Stimulated activated CD4-positive, alpha-beta T cell treated with anti-CD3 and anti-CD28 coated beads, Interleukin-4, amount 100 ng/mL, for 24 hours (primary cell): ENCODE results near the gene RAB3IL1.
"Not testable (repeated sequence)": the region's sequence is repeated elsewhere in the genome, so short reads cannot be mapped to it uniquely, and the experiment has no call there.

Experiments used
- DNase-seq: peaks from one replicate; pipeline ENCODE4 v3.0.0-alpha.2; 2020

The RAB3IL1 gene

GRCh38 chr11:61883947-61884346 lies 33.4 kb downstream of the RAB3IL1 start:
- DNase-seq, result no peak

- DNase-seq, result no peak
Observed at GRCh38 chr11:61883327-61883726, 34.0 kb downstream of the RAB3IL1 start.

- no peak for DNase-seq
Observed at GRCh38 chr11:61882879-61883278, 34.5 kb downstream of the RAB3IL1 start.

GRCh38 chr11:61882267-61882666 lies 35.1 kb downstream of the RAB3IL1 start:
- not testable (repeated sequence) for DNase-seq

GRCh38 chr11:61881397-61881796 lies 36.0 kb downstream of the RAB3IL1 start:
- no peak for DNase-seq

GRCh38 chr11:61880454-61880853 lies 36.9 kb downstream of the RAB3IL1 start:
- no peak for DNase-seq

- no peak for DNase-seq
Observed at GRCh38 chr11:61880031-61880430, 37.3 kb downstream of the RAB3IL1 start.

- no peak for DNase-seq
Observed at GRCh38 chr11:61879152-61879551, 38.2 kb downstream of the RAB3IL1 start.

GRCh38 chr11:61875698-61876097 lies 41.7 kb downstream of the RAB3IL1 start:
- no peak for DNase-seq

- no peak for DNase-seq
Observed at GRCh38 chr11:61874853-61875252, 42.5 kb downstream of the RAB3IL1 start.

- no peak for DNase-seq
Observed at GRCh38 chr11:61874377-61874809, 43.0 kb downstream of the RAB3IL1 start.

GRCh38 chr11:61873588-61874376 lies 43.6 kb downstream of the RAB3IL1 start:
- no peak for DNase-seq

- DNase-seq, result no peak
Observed at GRCh38 chr11:61872935-61873565, 44.3 kb downstream of the RAB3IL1 start.

- DNase-seq, result peak; percentile 65
Observed at GRCh38 chr11:61871158-61871597, 46.2 kb downstream of the RAB3IL1 start.

- no peak for DNase-seq
Observed at GRCh38 chr11:61870541-61871031, 46.8 kb downstream of the RAB3IL1 start.

GRCh38 chr11:61869708-61870451 lies 47.5 kb downstream of the RAB3IL1 start:
- no peak for DNase-seq

- DNase-seq, result no peak
Observed at GRCh38 chr11:61869429-61869707, 48.0 kb downstream of the RAB3IL1 start.

GRCh38 chr11:61868571-61869428 lies 48.6 kb downstream of the RAB3IL1 start:
- DNase-seq, result no peak

GRCh38 chr11:61866958-61867343 lies 50.4 kb downstream of the RAB3IL1 start:
- DNase-seq, result no peak

- DNase-seq, result no peak
Observed at GRCh38 chr11:61866231-61866957, 51.0 kb downstream of the RAB3IL1 start.

GRCh38 chr11:61864814-61865775 lies 52.3 kb downstream of the RAB3IL1 start:
- DNase-seq, result no peak
